NCI-H345 treated with DMSO at 0.1 percent for 48 hours (cell line): ENCODE data around the gene SKP1.
"Not testable (repeated sequence)": the region's sequence is repeated elsewhere in the genome, so short reads cannot be mapped to it uniquely, and the experiment has no call there.

Source experiments
- DNase-seq: peaks from one replicate; lab custom pipeline; 2025; ENCODE audit not compliant: unreplicated experiment; lab: John Stamatoyannopoulos, UW

The SKP1 gene

GRCh38 chr5:134176511-134177368 is at the start of gene SKP1:
Gene SKP1 (minus strand): TSS chr5:134176950. CDS start chr5:134174022, 2,928 bp downstream.
- DNase-seq: peak; percentile 44

GRCh38 chr5:134225780-134226440 is 49.2 kb upstream of the SKP1 start, which contains the start of gene PPP2CA:
Gene PPP2CA (minus strand): TSS chr5:134226073. CDS start chr5:134225861, 212 bp downstream.
- peak; percentile 84 for DNase-seq

- DNase-seq: no peak
These were observed 48.4 kb upstream of the SKP1 start for GRCh38 chr5:134224888-134225779.

- DNase-seq: no peak
These were observed 46.9 kb upstream of the SKP1 start for GRCh38 chr5:134223406-134224248.

- not testable (repeated sequence) for DNase-seq
These were observed 44.9 kb upstream of the SKP1 start for GRCh38 chr5:134221690-134222089.

- DNase-seq: no peak
These were observed 39.0 kb upstream of the SKP1 start for GRCh38 chr5:134215757-134216156.

- not testable (repeated sequence) for DNase-seq
These were observed 34.7 kb upstream of the SKP1 start for GRCh38 chr5:134211263-134212031.

GRCh38 chr5:134209477-134210245 is 32.9 kb upstream of the SKP1 start:
- no peak for DNase-seq

- DNase-seq: no peak
These were observed 30.9 kb upstream of the SKP1 start for GRCh38 chr5:134207696-134208095.

GRCh38 chr5:134206627-134207160 is 29.9 kb upstream of the SKP1 start:
- no peak for DNase-seq

- no peak for DNase-seq
These were observed 27.8 kb upstream of the SKP1 start for GRCh38 chr5:134204575-134204974.

GRCh38 chr5:134203630-134204029 is 26.9 kb upstream of the SKP1 start:
- DNase-seq: no peak

- DNase-seq: no peak
These were observed 18.9 kb upstream of the SKP1 start for GRCh38 chr5:134195666-134196065.

GRCh38 chr5:134189031-134189430 is 12.3 kb upstream of the SKP1 start:
- no peak for DNase-seq

- DNase-seq: no peak
These were observed 11.3 kb upstream of the SKP1 start for GRCh38 chr5:134188092-134188491.

- DNase-seq: peak; percentile 15
These were observed 7.7 kb upstream of the SKP1 start for GRCh38 chr5:134184155-134185135.

GRCh38 chr5:134183481-134183880 is 6.7 kb upstream of the SKP1 start:
- no peak for DNase-seq
